Calu3 (cell line): ENCODE data around the gene WHAMM. TPM values are rescaled to one million over a fixed set of nuclear protein-coding genes. Genes with fewer than 3 reads are reported as not detected.

ENCODE experiments used
- BruUV-seq: library from RNA; stranded (reverse); fragments of 400-500 nt; replicated peaks from 2 replicates; lab custom pipeline; 2021; lab: Mats Ljungman, UMichigan
- CTCF ChIA-PET: fragments of 300-600 bp; sonication (Branson Sonifier 250); formaldehyde crosslinking; loops from one replicate; lab custom pipeline; 2022; ENCODE audit warnings: antibody characterized with exemption; lab: Charles Lee
- DNase-seq: peaks from one replicate; pipeline ENCODE4 v3.0.0; 2022
- H3K27ac Mint-ChIP-seq: one replicate; pipeline ENCODE4 v1.8.0; 2022; ENCODE audit warnings: mixed read lengths; ENCODE audit not compliant: unreplicated experiment
- H3K27me3 Mint-ChIP-seq: one replicate; pipeline ENCODE4 v1.8.0; 2022; ENCODE audit warnings: mixed read lengths; ENCODE audit not compliant: unreplicated experiment
- H3K36me3 Mint-ChIP-seq: one replicate; pipeline ENCODE4 v1.8.0; 2022; ENCODE audit warnings: mild to moderate bottlenecking, moderate library complexity, mixed read lengths; ENCODE audit not compliant: insufficient read depth, unreplicated experiment
- H3K4me1 Mint-ChIP-seq: one replicate; pipeline ENCODE4 v1.8.0; 2022; ENCODE audit warnings: mild to moderate bottlenecking, low read depth, mixed read lengths; ENCODE audit not compliant: unreplicated experiment
- H3K4me3 Mint-ChIP-seq: one replicate; pipeline ENCODE4 v1.8.0; 2022; ENCODE audit warnings: mild to moderate bottlenecking, low read depth, moderate library complexity, mixed read lengths; ENCODE audit not compliant: unreplicated experiment
- H3K9me3 Mint-ChIP-seq: one replicate; pipeline ENCODE4 v1.8.0; 2022; ENCODE audit warnings: low read depth, mixed read lengths; ENCODE audit not compliant: unreplicated experiment
- CTCF ChIP-seq: fragments of 200-600 bp; IDR thresholded peaks from one replicate; pipeline ENCODE4 v1.8.0; 2022; ENCODE audit warnings: antibody characterized with exemption; ENCODE audit not compliant: unreplicated experiment
- intact Hi-C: fragments of 100-400 bp; cut with micrococcal nuclease; formaldehyde crosslinking; loops from one replicate; pipeline ENCODE4 v1.10.0; 2022; ENCODE audit not compliant: unreplicated experiment
- total RNA-seq: library from RNA; stranded (reverse); gene quantifications from 2 replicates; pipeline ENCODE4 v1.2.3, GENCODE V29; 2022

Gene WHAMM
- total RNA-seq, 1 experiment from 2014 or later, result 12.1 TPM

GRCh38 chr15:82845686-82846085 is 36.3 kb downstream of the WHAMM start:
- Mint-ChIP-seq H3K4me3 (no peak overlapping the region), H3K27me3 (no peaks in the 10 kb centered on the region), H3K9me3 (no peaks in the 10 kb centered on the region), H3K27ac (no peak overlapping the region), H3K36me3 (peaks cover 10% of the 10 kb centered on the region), H3K4me1 (no peaks in the 10 kb centered on the region)
- TF ChIP-seq CTCF, result no peak
- intact Hi-C loops, result no loop called here
- no TSS peak for BruUV-seq
- DNase-seq, result no peak
- CTCF ChIA-PET, result no interaction called here

GRCh38 chr15:82846621-82847020 is 37.2 kb downstream of the WHAMM start:
- no TSS peak for BruUV-seq

GRCh38 chr15:82847703-82848102 is 38.3 kb downstream of the WHAMM start:
- intact Hi-C loops, result no loop called here
- TF ChIP-seq CTCF, result no peak
- no peak overlapping the region for H3K4me3 Mint-ChIP-seq
- no peak for DNase-seq
- no peaks in the 10 kb centered on the region for H3K4me1 Mint-ChIP-seq
- no peaks in the 10 kb centered on the region for H3K27me3 Mint-ChIP-seq
- no peaks in the 10 kb centered on the region for H3K9me3 Mint-ChIP-seq
- H3K27ac Mint-ChIP-seq, result no peak overlapping the region
- CTCF ChIA-PET, result no interaction called here
- H3K36me3 Mint-ChIP-seq, result peaks cover 10% of the 10 kb centered on the region
- no TSS peak for BruUV-seq

More at GRCh38 chr15:82846621-82847020, 37.2 kb downstream of the WHAMM start:
- no peak overlapping the region for H3K4me3 Mint-ChIP-seq
- H3K27me3 Mint-ChIP-seq, result no peaks in the 10 kb centered on the region
- no peaks in the 10 kb centered on the region for H3K9me3 Mint-ChIP-seq
- no peak for DNase-seq
- H3K36me3 Mint-ChIP-seq, result peaks cover 10% of the 10 kb centered on the region
- intact Hi-C loops, result no loop called here
- H3K4me1 Mint-ChIP-seq, result no peaks in the 10 kb centered on the region
- H3K27ac Mint-ChIP-seq, result no peak overlapping the region
- TF ChIP-seq CTCF, result no peak
- CTCF ChIA-PET, result no interaction called here

GRCh38 chr15:82848241-82848993 is 39.0 kb downstream of the WHAMM start:
- no peak overlapping the region for H3K27ac Mint-ChIP-seq
- H3K9me3 Mint-ChIP-seq, result no peaks in the 10 kb centered on the region
- H3K4me1 Mint-ChIP-seq, result no peaks in the 10 kb centered on the region
- CTCF ChIA-PET, result interaction anchor here (1.2 kb wide), 1 partner anchor 94 kb away, joined by 4 read pairs; no protein-coding TSS in a partner anchor
- no peak for DNase-seq
- H3K36me3 Mint-ChIP-seq, result peaks cover 10% of the 10 kb centered on the region
- TF ChIP-seq CTCF, result no peak
- H3K4me3 Mint-ChIP-seq, result no peak overlapping the region
- H3K27me3 Mint-ChIP-seq, result no peaks in the 10 kb centered on the region
- intact Hi-C loops, result no loop called here
- no TSS peak for BruUV-seq
